HL-60 (cell line): Measurements from ENCODE around the gene MAT2A.

Experiments
- POLR2AphosphoS5 ChIP-seq: IDR thresholded peaks from 2 replicates; pipeline ENCODE4 v1.6.1; 2012; ENCODE audit warnings: low read depth
- SPI1 ChIP-seq: IDR thresholded peaks from 2 replicates; pipeline ENCODE4 v1.6.1; 2012; ENCODE audit warnings: low read depth, mild to moderate bottlenecking, borderline replicate concordance
- TF ChIP-seq, protein P1 (sequence below): IDR thresholded peaks from one replicate; pipeline ENCODE4 v1.5.1; 2011; ENCODE audit warnings: low read length, control low read depth, inconsistent platforms; ENCODE audit not compliant: insufficient read depth
- TF ChIP-seq, protein P2 (sequence below): IDR thresholded peaks from 2 replicates; pipeline ENCODE4 v1.6.1; 2012; ENCODE audit warnings: low read depth; ENCODE audit not compliant: insufficient replicate concordance

DNA sequence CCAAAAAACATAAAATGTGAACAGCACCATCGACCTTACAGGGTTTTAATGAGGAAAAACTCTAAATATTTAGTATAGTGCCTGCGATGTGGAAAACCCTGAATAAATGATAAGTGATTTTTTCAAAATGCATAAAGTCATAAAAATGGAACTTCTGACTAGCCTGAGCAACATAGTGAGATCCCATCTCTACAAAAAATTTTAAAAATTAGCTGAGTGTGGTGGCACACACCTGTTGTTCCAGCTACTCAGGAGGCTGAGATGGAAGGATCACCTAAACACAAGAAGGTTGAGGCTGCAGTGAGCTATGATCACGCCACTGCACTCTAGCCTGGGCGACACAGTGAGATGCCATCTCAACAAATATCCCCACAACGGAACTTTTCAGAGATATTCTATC, 18.2 kb downstream of the MAT2A start:
- TF ChIP-seq, protein P1, sequence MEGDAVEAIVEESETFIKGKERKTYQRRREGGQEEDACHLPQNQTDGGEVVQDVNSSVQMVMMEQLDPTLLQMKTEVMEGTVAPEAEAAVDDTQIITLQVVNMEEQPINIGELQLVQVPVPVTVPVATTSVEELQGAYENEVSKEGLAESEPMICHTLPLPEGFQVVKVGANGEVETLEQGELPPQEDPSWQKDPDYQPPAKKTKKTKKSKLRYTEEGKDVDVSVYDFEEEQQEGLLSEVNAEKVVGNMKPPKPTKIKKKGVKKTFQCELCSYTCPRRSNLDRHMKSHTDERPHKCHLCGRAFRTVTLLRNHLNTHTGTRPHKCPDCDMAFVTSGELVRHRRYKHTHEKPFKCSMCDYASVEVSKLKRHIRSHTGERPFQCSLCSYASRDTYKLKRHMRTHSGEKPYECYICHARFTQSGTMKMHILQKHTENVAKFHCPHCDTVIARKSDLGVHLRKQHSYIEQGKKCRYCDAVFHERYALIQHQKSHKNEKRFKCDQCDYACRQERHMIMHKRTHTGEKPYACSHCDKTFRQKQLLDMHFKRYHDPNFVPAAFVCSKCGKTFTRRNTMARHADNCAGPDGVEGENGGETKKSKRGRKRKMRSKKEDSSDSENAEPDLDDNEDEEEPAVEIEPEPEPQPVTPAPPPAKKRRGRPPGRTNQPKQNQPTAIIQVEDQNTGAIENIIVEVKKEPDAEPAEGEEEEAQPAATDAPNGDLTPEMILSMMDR = no peak
- TF ChIP-seq, protein P2, sequence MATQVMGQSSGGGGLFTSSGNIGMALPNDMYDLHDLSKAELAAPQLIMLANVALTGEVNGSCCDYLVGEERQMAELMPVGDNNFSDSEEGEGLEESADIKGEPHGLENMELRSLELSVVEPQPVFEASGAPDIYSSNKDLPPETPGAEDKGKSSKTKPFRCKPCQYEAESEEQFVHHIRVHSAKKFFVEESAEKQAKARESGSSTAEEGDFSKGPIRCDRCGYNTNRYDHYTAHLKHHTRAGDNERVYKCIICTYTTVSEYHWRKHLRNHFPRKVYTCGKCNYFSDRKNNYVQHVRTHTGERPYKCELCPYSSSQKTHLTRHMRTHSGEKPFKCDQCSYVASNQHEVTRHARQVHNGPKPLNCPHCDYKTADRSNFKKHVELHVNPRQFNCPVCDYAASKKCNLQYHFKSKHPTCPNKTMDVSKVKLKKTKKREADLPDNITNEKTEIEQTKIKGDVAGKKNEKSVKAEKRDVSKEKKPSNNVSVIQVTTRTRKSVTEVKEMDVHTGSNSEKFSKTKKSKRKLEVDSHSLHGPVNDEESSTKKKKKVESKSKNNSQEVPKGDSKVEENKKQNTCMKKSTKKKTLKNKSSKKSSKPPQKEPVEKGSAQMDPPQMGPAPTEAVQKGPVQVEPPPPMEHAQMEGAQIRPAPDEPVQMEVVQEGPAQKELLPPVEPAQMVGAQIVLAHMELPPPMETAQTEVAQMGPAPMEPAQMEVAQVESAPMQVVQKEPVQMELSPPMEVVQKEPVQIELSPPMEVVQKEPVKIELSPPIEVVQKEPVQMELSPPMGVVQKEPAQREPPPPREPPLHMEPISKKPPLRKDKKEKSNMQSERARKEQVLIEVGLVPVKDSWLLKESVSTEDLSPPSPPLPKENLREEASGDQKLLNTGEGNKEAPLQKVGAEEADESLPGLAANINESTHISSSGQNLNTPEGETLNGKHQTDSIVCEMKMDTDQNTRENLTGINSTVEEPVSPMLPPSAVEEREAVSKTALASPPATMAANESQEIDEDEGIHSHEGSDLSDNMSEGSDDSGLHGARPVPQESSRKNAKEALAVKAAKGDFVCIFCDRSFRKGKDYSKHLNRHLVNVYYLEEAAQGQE = no peak
- TF ChIP-seq POLR2AphosphoS5 (no peak), SPI1 (no peak)
